GM12865 (cell line): ENCODE results near the gene LAD1.

ENCODE experiments used
- DNase-seq: peaks from one replicate; pipeline ENCODE4 v3.0.0; 2010; ENCODE audit warnings: low read depth
- H3K4me3 ChIP-seq: 2 replicates; pipeline ENCODE4 v1.5.1; 2011; ENCODE audit warnings: mild to moderate bottlenecking, low read depth, low read length, control low read depth
- CTCF ChIP-seq: IDR thresholded peaks from 2 replicates; pipeline ENCODE4 v1.5.1; 2011; ENCODE audit warnings: low read length, control low read depth, low read depth, inconsistent platforms; ENCODE audit not compliant: insufficient read depth; ENCODE audit errors: missing control alignments

The LAD1 gene, protein sequence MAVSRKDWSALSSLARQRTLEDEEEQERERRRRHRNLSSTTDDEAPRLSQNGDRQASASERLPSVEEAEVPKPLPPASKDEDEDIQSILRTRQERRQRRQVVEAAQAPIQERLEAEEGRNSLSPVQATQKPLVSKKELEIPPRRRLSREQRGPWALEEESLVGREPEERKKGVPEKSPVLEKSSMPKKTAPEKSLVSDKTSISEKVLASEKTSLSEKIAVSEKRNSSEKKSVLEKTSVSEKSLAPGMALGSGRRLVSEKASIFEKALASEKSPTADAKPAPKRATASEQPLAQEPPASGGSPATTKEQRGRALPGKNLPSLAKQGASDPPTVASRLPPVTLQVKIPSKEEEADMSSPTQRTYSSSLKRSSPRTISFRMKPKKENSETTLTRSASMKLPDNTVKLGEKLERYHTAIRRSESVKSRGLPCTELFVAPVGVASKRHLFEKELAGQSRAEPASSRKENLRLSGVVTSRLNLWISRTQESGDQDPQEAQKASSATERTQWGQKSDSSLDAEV

DNA sequence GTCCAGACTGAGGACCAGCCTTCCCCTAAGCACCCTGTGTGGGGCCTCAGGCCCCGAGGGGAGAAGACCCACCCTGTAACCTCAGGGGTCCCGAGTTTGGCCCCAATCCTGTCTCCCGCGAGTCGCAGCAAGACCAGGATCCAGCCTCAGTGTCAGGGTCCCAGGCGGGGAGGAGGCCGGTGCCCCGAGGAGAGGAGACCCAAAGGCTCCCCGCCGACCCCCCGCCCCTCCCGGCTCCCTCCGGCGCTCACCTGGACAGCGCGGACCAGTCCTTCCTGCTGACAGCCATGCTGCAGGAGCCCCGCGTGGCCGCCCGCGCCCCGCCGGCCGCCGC is at the start of gene LAD1:
LAD1 (minus strand) TSS at position 307 of the 334 bp plus-strand sequence; CDS start at position 289, 18 bp downstream.
- H3K4me3 ChIP-seq, result no peak within 1 kb of the TSS
- TF ChIP-seq CTCF, result no peak
- DNase-seq, result no peak

GRCh38 chr1:201447903-201448871 is 49.1 kb upstream of the LAD1 start:
- TF ChIP-seq CTCF, result peak; percentile 93
- peak; percentile 87 for DNase-seq
- H3K4me3 ChIP-seq, result no peak overlapping the region

- no peak overlapping the region for H3K4me3 ChIP-seq
- no peak for TF ChIP-seq CTCF
- no peak for DNase-seq
These were observed 46.2 kb upstream of the LAD1 start for GRCh38 chr1:201445310-201445709.

GRCh38 chr1:201444792-201445191 is 45.7 kb upstream of the LAD1 start:
- TF ChIP-seq CTCF, result no peak
- no peak overlapping the region for H3K4me3 ChIP-seq
- no peak for DNase-seq

GRCh38 chr1:201443747-201444146 is 44.6 kb upstream of the LAD1 start:
- no peak overlapping the region for H3K4me3 ChIP-seq
- TF ChIP-seq CTCF, result no peak

DNA sequence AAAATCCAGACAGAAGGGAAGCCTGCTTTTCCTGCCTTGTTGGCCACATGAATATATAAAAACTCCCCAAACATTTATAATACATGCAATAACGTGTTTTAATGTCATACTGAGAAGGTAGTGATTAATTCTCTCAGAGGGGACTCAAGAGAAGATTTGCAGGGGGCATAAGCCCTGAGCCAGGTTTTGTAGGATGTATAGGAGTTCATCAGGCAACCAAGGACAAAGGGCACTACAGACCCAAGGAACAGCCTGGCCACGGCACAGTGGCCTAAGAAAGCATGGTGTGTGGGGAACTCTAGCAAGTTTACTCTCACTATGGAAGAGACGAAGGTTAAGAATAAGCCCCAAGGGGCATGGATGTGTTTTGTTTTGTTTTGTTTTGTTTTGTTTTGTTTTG is 37.8 kb upstream of the LAD1 start:
- no peak overlapping the region for H3K4me3 ChIP-seq
- no peak for TF ChIP-seq CTCF
- DNase-seq, result no peak

More at GRCh38 chr1:201443747-201444146, 44.6 kb upstream of the LAD1 start:
- DNase-seq, result no peak
